GM12878 (cell line): ENCODE results near the gene PPARA. TPM values are rescaled to one million over a fixed set of nuclear protein-coding genes. Genes with fewer than 3 reads are reported as not detected.

Experiments used
- ATAC-seq: fragments of 200-7000 bp; cut with Tn5 transposase; 3 replicates; pipeline ENCODE4 v1.9.1; 2020; ENCODE audit warnings: mild to moderate bottlenecking, moderate library complexity
- BruUV-seq: library from RNA; stranded (reverse); fragments of 400-500 nt; replicated peaks from 2 replicates; lab custom pipeline; 2021; lab: Mats Ljungman, UMichigan
- CTCF ChIA-PET: fragments of 300-600 bp; sonication (Branson Sonifier 250); formaldehyde crosslinking; extraction: SDS; loops from one replicate; lab custom pipeline; 2021; ENCODE audit warnings: inconsistent platforms; lab: Yijun Ruan, JAX
- POLR2A ChIA-PET: fragments of 350-600 bp; formaldehyde crosslinking; extraction: SDS; loops from one replicate; lab custom pipeline; 2021; ENCODE audit warnings: inconsistent platforms; lab: Charles Lee
- RAD21 ChIA-PET: fragments of 300-600 bp; sonication (Branson Sonifier 250); formaldehyde crosslinking; loops from one replicate; lab custom pipeline; 2023; ENCODE audit warnings: antibody characterized with exemption; ENCODE audit not compliant: unreplicated experiment; lab: Charles Lee
- SMC1A ChIA-PET: fragments of 300-600 bp; sonication (Branson Sonifier 250); formaldehyde crosslinking; loops from one replicate; lab custom pipeline; 2023; ENCODE audit not compliant: unreplicated experiment, uncharacterized antibody; lab: Charles Lee
- DNase-seq: peaks from one replicate; pipeline ENCODE4 v3.0.0-alpha.2; 2011; ENCODE audit warnings: low read depth, low spot score
- FAIRE-seq: peaks from 3 replicates; lab custom pipeline; 2011; peaks lifted over from hg19 to GRCh38; lab: Jason Lieb, UNC
- H2AFZ ChIP-seq: 2 replicates; pipeline ENCODE4 v1.6.0; 2011; ENCODE audit warnings: low read depth, low read length, control low read depth; ENCODE audit not compliant: control insufficient read depth
- H3K27ac ChIP-seq: 2 replicates; pipeline ENCODE4 v1.5.1; 2011; ENCODE audit warnings: control low read depth; ENCODE audit not compliant: control insufficient read depth, insufficient read depth
- H3K27me3 ChIP-seq, 2 experiments: replicated peaks in 1 of 2; 2 replicates each; pipeline versions ENCODE4 v1.6.0 to v1.6.1; 2011; ENCODE audit warnings: low read length in 1 of 2; ENCODE audit not compliant: control insufficient read depth in 2 of 2, insufficient read depth in 2 of 2
- H3K36me3 ChIP-seq, 2 experiments: 2 replicates each; pipeline ENCODE4 v1.5.1; 2011; ENCODE audit warnings: low read length in 1 of 2; ENCODE audit not compliant: control insufficient read depth in 2 of 2, insufficient read depth in 2 of 2
- H3K4me1 ChIP-seq: 2 replicates; pipeline ENCODE4 v1.6.1; 2011; ENCODE audit warnings: mild to moderate bottlenecking, low read length, moderate library complexity, mixed read lengths; ENCODE audit not compliant: control insufficient read depth, insufficient read depth
- H3K4me2 ChIP-seq: 2 replicates; pipeline ENCODE4 v1.6.0; 2011; ENCODE audit warnings: control low read depth; ENCODE audit not compliant: control insufficient read depth, insufficient read depth
- H3K4me3 ChIP-seq: fragments of 200-600 bp; sonication (generic); 2 replicates; pipeline ENCODE4 v1.5.1; 2016
- H3K79me2 ChIP-seq: 2 replicates; pipeline ENCODE4 v1.6.0; 2011; ENCODE audit warnings: low read length; ENCODE audit not compliant: control insufficient read depth, insufficient read depth
- H3K9ac ChIP-seq: 2 replicates; pipeline ENCODE4 v1.8.0; 2011; ENCODE audit warnings: low read length, control low read depth, mixed read lengths; ENCODE audit not compliant: control insufficient read depth, insufficient read depth
- H3K9me3 ChIP-seq: replicated peaks from 3 replicates; pipeline ENCODE4 v1.5.1; 2011; ENCODE audit warnings: mild to moderate bottlenecking, low read length; ENCODE audit not compliant: control insufficient read depth, insufficient read depth
- H4K20me1 ChIP-seq: 2 replicates; pipeline ENCODE4 v1.6.0; 2011; ENCODE audit not compliant: control insufficient read depth, insufficient read depth
- ASH2L ChIP-seq: fragments of 300-600, 200-600 bp; sonication (generic); IDR thresholded peaks from 2 replicates; pipeline ENCODE4 v1.6.1; 2017; ENCODE audit warnings: low read depth, mild to moderate bottlenecking, borderline replicate concordance
- CHD1 ChIP-seq: IDR thresholded peaks from 2 replicates; pipeline ENCODE4 v1.6.1; 2012; ENCODE audit warnings: low read depth, low read length, improper control_type of control experiment
- CHD2 ChIP-seq: IDR thresholded peaks from 2 replicates; pipeline ENCODE4 v1.6.1; 2011; ENCODE audit warnings: low read depth, low read length, improper control_type of control experiment, borderline replicate concordance
- CREM ChIP-seq: IDR thresholded peaks from 2 replicates; pipeline ENCODE4 v1.6.1; 2014; ENCODE audit warnings: antibody characterized with exemption, low read depth
- EED ChIP-seq: sonication (generic); IDR thresholded peaks from 2 replicates; pipeline ENCODE4 v1.6.1; 2016; ENCODE audit warnings: antibody characterized with exemption, low read depth
- EZH2 ChIP-seq: IDR thresholded peaks from 2 replicates; pipeline ENCODE4 v1.6.1; 2012; ENCODE audit warnings: low read depth, mild to moderate bottlenecking, control low read depth, inconsistent platforms, low read length, borderline replicate concordance; ENCODE audit not compliant: control insufficient read depth
- GABPA ChIP-seq: IDR thresholded peaks from 2 replicates; pipeline ENCODE4 v1.6.1; 2014; ENCODE audit warnings: antibody characterized with exemption, low read depth, mild to moderate bottlenecking, inconsistent platforms
- IRF4 ChIP-seq: IDR thresholded peaks from 2 replicates; pipeline ENCODE4 v1.6.1; 2011; ENCODE audit warnings: low read depth, low read length
- KAT2A ChIP-seq: conservative IDR thresholded peaks from 2 replicates; pipeline ENCODE4 v1.6.1; 2011; ENCODE audit warnings: low read depth, low read length; ENCODE audit not compliant: control insufficient read depth
- KDM1A ChIP-seq: fragments of 200-600 bp; sonication (generic); IDR thresholded peaks from 2 replicates; pipeline ENCODE4 v1.6.1; 2016; ENCODE audit warnings: borderline replicate concordance
- STAT1 ChIP-seq: fragments of 450-650 bp; conservative IDR thresholded peaks from 2 replicates; pipeline ENCODE4 v1.6.1; 2014; ENCODE audit warnings: antibody characterized with exemption, mild to moderate bottlenecking
- TAF1 ChIP-seq: IDR thresholded peaks from 2 replicates; pipeline ENCODE4 v1.6.1; 2011; ENCODE audit warnings: mild to moderate bottlenecking, low read depth, low read length, borderline replicate concordance
- TCF3 ChIP-seq: IDR thresholded peaks from 2 replicates; pipeline ENCODE4 v1.6.1; 2012; ENCODE audit warnings: low read depth, mild to moderate bottlenecking, low read length, borderline replicate concordance; ENCODE audit not compliant: insufficient read depth
- WGBS: methylation state at CpG from one replicate; pipeline ENCODE4 v1.1.6; 2016; ENCODE audit warnings: low lambda C conversion rate; ENCODE audit not compliant: insufficient replicate concordance, insufficient coverage; ENCODE audit errors: missing lambda C conversion rate; 5-methylcytosine and 5-hydroxymethylcytosine counted together
- in situ Hi-C: fragments of 300-500 bp; cut with MboI; formaldehyde crosslinking; loops from 9 replicates; pipeline ENCODE4 v1.14.3; 2018; ENCODE audit warnings: mixed read lengths
- intact Hi-C: fragments of 100-400 bp; cut with micrococcal nuclease; formaldehyde crosslinking; loops from one replicate; pipeline ENCODE4 v1.14.2; 2022; ENCODE audit not compliant: unreplicated experiment
- polyA plus RNA-seq, 11 experiments: library from polyadenylated mRNA; depleted of rRNA in 4 of 11; unstranded in 6 of 11; stranded (reverse) in 5 of 11; fragments of >200 nt; fragmentation: Nextera tagmentation in 4 of 11; fragmentation: Illumina TruSeq in 1 of 11; extraction: Ambion mirVana in 4 of 11; extraction: Trizol in 1 of 11; gene quantifications; 1 replicate in 1 of 11; 2 replicates in 10 of 11; pipeline versions ENCODE4 v1.2.1 to v1.2.3, GENCODE V29; 2011 to 2016; ENCODE audit warnings: inconsistent platforms in 2 of 11, missing spikeins in 2 of 11, low read depth in 1 of 11
- total RNA-seq, 4 experiments: library from RNA; depleted of rRNA in 3 of 4; stranded (reverse); fragments of >200 nt in 3 of 4; fragmentation: Illumina TruSeq in 1 of 4; extraction: Trizol in 1 of 4; gene quantifications; 2 replicates each; pipeline versions ENCODE4 v1.2.1 to v1.2.3, GENCODE V29; 2013 to 2021
- TF ChIP-seq, protein P1 (sequence below): fragments of 450-650 bp; IDR thresholded peaks from 2 replicates; pipeline ENCODE4 v1.6.1; 2017; ENCODE audit warnings: low read depth, mild to moderate bottlenecking, moderate library complexity
- TF ChIP-seq, protein P2 (sequence below): fragments of 450-650 bp; IDR thresholded peaks from 2 replicates; pipeline ENCODE4 v1.6.1; 2016; ENCODE audit warnings: mild to moderate bottlenecking

The PPARA gene
- total and polyA plus RNA-seq, 10 of the 15 experiments (the other 5 are each of a cell fraction or from before 2014, with no cell fraction given) = 0.72 to 10.4 (median 4.6) TPM

GRCh38 chr22:46224044-46224897 is 73.9 kb downstream of the PPARA start:
- H3K27ac ChIP-seq = no peak overlapping the region
- no peak for FAIRE-seq
- H3K36me3 ChIP-seq = peaks cover 0 to 2% of the 10 kb centered on the region in 2 experiments; a peak in 2 of 4 replicates
- H3K4me1 ChIP-seq = peaks cover 8% of the 10 kb centered on the region
- TF ChIP-seq STAT1 = no peak
- H3K9ac ChIP-seq = no peak overlapping the region
- DNase-seq = no peak
- ChIA-PET SMC1A (no interaction called here), POLR2A (no interaction called here), CTCF (interaction anchor here (0.6 kb wide), 1 partner anchor 396 kb away, joined by 3 read pairs; the partner anchor contains the start of gene GRAMD4), RAD21 (no interaction called here)
- H3K4me3 ChIP-seq = no peak overlapping the region
- WGBS = 96% methylated on average over 23 of the region's 23 CpGs
- no peaks in the 10 kb centered on the region for H4K20me1 ChIP-seq
- no peak overlapping the region for H2AFZ ChIP-seq
- BruUV-seq = no TSS peak
- in situ Hi-C loops (no loop called here), intact Hi-C loops (no loop called here)
- ATAC-seq = no peak
- no peaks in the 10 kb centered on the region for H3K79me2 ChIP-seq
- no peaks in the 10 kb centered on the region; the same call in 2 of the 3 replicates for H3K9me3 ChIP-seq
- no peak overlapping the region for H3K4me2 ChIP-seq
- no peaks in the 10 kb centered on the region for H3K27me3 ChIP-seq

DNA sequence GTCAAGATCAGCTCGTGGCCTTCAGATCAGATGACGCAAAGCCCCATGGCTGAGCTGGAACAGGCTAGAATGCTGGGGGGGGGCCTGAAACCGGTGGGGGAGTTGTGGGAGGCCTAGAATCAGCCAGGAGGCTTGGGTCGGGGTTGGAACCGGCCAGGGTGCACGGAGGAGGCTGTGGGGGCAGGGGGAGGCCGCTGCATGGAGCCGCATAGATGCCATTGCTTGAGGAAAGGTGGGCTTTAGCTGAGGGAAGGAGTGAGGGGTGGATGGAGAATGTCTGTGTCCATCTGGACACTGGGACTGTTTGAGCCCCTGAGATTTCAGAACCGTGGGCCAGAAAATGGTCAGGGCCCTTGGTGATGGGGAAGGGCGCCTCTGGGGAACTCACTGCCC is 74.6 kb downstream of the PPARA start:
- FAIRE-seq (no peak), DNase-seq (no peak), ATAC-seq (no peak)
- in situ Hi-C loops (no loop called here), intact Hi-C loops (no loop called here)
- ChIA-PET CTCF (no interaction called here), SMC1A (no interaction called here), RAD21 (no interaction called here), POLR2A (no interaction called here)
- BruUV-seq = no TSS peak
- Histone ChIP-seq H3K9ac (no peak overlapping the region), H3K4me2 (no peak overlapping the region), H4K20me1 (no peaks in the 10 kb centered on the region), H3K27ac (no peak overlapping the region), H3K79me2 (no peaks in the 10 kb centered on the region), H3K4me3 (no peak overlapping the region), H3K27me3 (no peaks in the 10 kb centered on the region), H3K4me1 (peaks cover 4% of the 10 kb centered on the region), H2AFZ (no peak overlapping the region), H3K9me3 (no peaks in the 10 kb centered on the region; the same call in 2 of the 3 replicates), H3K36me3 (peaks cover 0 to 2% of the 10 kb centered on the region in 2 experiments; a peak in 2 of 4 replicates)
- no peak for TF ChIP-seq TCF3
- TF ChIP-seq EED = no peak
- no peak for TF ChIP-seq TAF1
- TF ChIP-seq ASH2L = no peak
- TF ChIP-seq, protein P1, sequence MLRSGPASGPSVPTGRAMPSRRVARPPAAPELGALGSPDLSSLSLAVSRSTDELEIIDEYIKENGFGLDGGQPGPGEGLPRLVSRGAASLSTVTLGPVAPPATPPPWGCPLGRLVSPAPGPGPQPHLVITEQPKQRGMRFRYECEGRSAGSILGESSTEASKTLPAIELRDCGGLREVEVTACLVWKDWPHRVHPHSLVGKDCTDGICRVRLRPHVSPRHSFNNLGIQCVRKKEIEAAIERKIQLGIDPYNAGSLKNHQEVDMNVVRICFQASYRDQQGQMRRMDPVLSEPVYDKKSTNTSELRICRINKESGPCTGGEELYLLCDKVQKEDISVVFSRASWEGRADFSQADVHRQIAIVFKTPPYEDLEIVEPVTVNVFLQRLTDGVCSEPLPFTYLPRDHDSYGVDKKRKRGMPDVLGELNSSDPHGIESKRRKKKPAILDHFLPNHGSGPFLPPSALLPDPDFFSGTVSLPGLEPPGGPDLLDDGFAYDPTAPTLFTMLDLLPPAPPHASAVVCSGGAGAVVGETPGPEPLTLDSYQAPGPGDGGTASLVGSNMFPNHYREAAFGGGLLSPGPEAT = no peak
- no peak for TF ChIP-seq GABPA
- no peak for TF ChIP-seq EZH2
- TF ChIP-seq, protein P2, sequence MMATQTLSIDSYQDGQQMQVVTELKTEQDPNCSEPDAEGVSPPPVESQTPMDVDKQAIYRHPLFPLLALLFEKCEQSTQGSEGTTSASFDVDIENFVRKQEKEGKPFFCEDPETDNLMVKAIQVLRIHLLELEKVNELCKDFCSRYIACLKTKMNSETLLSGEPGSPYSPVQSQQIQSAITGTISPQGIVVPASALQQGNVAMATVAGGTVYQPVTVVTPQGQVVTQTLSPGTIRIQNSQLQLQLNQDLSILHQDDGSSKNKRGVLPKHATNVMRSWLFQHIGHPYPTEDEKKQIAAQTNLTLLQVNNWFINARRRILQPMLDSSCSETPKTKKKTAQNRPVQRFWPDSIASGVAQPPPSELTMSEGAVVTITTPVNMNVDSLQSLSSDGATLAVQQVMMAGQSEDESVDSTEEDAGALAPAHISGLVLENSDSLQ = no peak
- no peak for TF ChIP-seq CREM
- TF ChIP-seq IRF4 = no peak
- no peak for TF ChIP-seq CHD1
- TF ChIP-seq CHD2 = no peak
- no peak for TF ChIP-seq KAT2A
- no peak for TF ChIP-seq KDM1A
- 95% methylated on average over 10 of the region's 10 CpGs for WGBS
